AG04449 (cell line): ENCODE data around the gene NTRK3.

Source experiments
- CTCF ChIA-PET: fragments of 350-600 bp; formaldehyde crosslinking; extraction: SDS; loops from one replicate; lab custom pipeline; 2021; ENCODE audit warnings: antibody characterized with exemption; lab: Yijun Ruan, JAX
- POLR2A ChIA-PET: fragments of 400-600, 350-600 bp; formaldehyde crosslinking; extraction: SDS; loops from one replicate; lab custom pipeline; 2020; ENCODE audit warnings: antibody characterized with exemption, inconsistent platforms; lab: Yijun Ruan, JAX
- DNase-seq: peaks from one replicate; pipeline ENCODE4 v3.0.0-alpha.2; 2010; ENCODE audit warnings: low read depth, low spot score
- H3K4me3 ChIP-seq: 2 replicates; pipeline ENCODE4 v1.5.1; 2011; ENCODE audit warnings: low read depth, mild to moderate bottlenecking, control low read depth, low read length
- CTCF ChIP-seq: IDR thresholded peaks from one replicate; pipeline ENCODE4 v1.5.1; 2011; ENCODE audit warnings: mild to moderate bottlenecking, moderate library complexity, low read length, control low read depth, inconsistent platforms; ENCODE audit not compliant: insufficient read depth; ENCODE audit errors: missing control alignments

Gene NTRK3

GRCh38 chr15:87863152-87863551 lies 393.4 kb downstream of the NTRK3 start:
- no peak for TF ChIP-seq CTCF
- no peak for DNase-seq
- POLR2A ChIA-PET: no interaction called here
- H3K4me3 ChIP-seq: no peak overlapping the region
- CTCF ChIA-PET: no interaction called here

- CTCF ChIA-PET: no interaction called here
- no peak overlapping the region for H3K4me3 ChIP-seq
- POLR2A ChIA-PET: interaction anchor here (0.9 kb wide), 1 partner anchor 18 kb away, joined by 3 read pairs; no protein-coding TSS in a partner anchor
- TF ChIP-seq CTCF: no peak
- no peak for DNase-seq
These were observed 395.8 kb downstream of the NTRK3 start for GRCh38 chr15:87860743-87861142.

- no peak for TF ChIP-seq CTCF
- CTCF ChIA-PET: no interaction called here
These were observed 397.9 kb downstream of the NTRK3 start for GRCh38 chr15:87858651-87859050.

GRCh38 chr15:87851497-87851896 lies 405.0 kb downstream of the NTRK3 start:
- DNase-seq: no peak
- ChIA-PET POLR2A (no interaction called here), CTCF (no interaction called here)
- no peak overlapping the region for H3K4me3 ChIP-seq
- no peak for TF ChIP-seq CTCF

More at GRCh38 chr15:87858651-87859050, 397.9 kb downstream of the NTRK3 start:
- POLR2A ChIA-PET: no interaction called here
- H3K4me3 ChIP-seq: no peak overlapping the region
- no peak for DNase-seq

GRCh38 chr15:87850916-87851315 lies 405.6 kb downstream of the NTRK3 start:
- no peak for TF ChIP-seq CTCF
- DNase-seq: no peak
- CTCF ChIA-PET: no interaction called here
- POLR2A ChIA-PET: no interaction called here
- H3K4me3 ChIP-seq: no peak overlapping the region

- ChIA-PET CTCF (no interaction called here), POLR2A (no interaction called here)
- DNase-seq: no peak
These were observed 407.4 kb downstream of the NTRK3 start for GRCh38 chr15:87849181-87849580.

More at GRCh38 chr15:87849181-87849580, 407.4 kb downstream of the NTRK3 start:
- no peak for TF ChIP-seq CTCF
- H3K4me3 ChIP-seq: no peak overlapping the region
